ENCODE results near the gene ADCK1.
A peak's percentile ranks its signal among the peaks of the same experiment; 100 is the strongest.

Gene ADCK1

GRCh38 chr14:77838831-77839511 is 39.1 kb downstream of the ADCK1 start:
- Mint-ChIP-seq H3K4me1 (no peaks in the 10 kb centered on the region), H3K9me3 (no peaks in the 10 kb centered on the region), H3K27me3 (no peaks in the 10 kb centered on the region), H3K4me3 (no peak overlapping the region), H3K27ac (no peak overlapping the region), H3K36me3 (peaks cover 39% of the 10 kb centered on the region)
- no peak for ATAC-seq

DNA sequence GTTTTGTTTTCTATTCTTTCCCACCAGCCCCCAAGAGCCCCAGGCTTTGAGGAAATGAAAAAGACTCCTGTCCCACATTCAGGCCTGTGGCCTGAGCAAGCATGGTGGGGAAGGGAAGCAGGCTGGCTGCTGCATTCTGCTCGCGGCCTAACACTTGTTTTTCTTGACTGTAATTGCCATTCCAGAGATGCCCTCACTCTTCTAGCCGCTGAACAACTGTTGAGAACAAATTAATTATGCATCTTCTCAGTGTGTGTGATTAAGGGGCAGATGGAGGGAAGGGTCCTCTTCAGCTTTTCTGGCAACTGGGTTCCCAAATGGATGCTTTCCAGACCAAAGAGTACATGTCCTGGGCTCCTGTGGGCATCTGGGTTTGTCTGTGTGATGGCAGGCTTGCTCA is 43.3 kb downstream of the ADCK1 start:
- no peaks in the 10 kb centered on the region for H3K9me3 Mint-ChIP-seq
- no peak overlapping the region for H3K27ac Mint-ChIP-seq
- no peak overlapping the region for H3K4me3 Mint-ChIP-seq
- peaks cover 23% of the 10 kb centered on the region for H3K36me3 Mint-ChIP-seq
- H3K4me1 Mint-ChIP-seq, result no peaks in the 10 kb centered on the region
- H3K27me3 Mint-ChIP-seq, result no peaks in the 10 kb centered on the region
- ATAC-seq, result no peak

- Mint-ChIP-seq H3K4me1 (no peaks in the 10 kb centered on the region), H3K36me3 (peaks cover 19% of the 10 kb centered on the region), H3K9me3 (no peaks in the 10 kb centered on the region), H3K27ac (no peak overlapping the region), H3K4me3 (no peak overlapping the region), H3K27me3 (no peaks in the 10 kb centered on the region)
- no peak for ATAC-seq
These were observed 43.7 kb downstream of the ADCK1 start for GRCh38 chr14:77843651-77844050.

DNA sequence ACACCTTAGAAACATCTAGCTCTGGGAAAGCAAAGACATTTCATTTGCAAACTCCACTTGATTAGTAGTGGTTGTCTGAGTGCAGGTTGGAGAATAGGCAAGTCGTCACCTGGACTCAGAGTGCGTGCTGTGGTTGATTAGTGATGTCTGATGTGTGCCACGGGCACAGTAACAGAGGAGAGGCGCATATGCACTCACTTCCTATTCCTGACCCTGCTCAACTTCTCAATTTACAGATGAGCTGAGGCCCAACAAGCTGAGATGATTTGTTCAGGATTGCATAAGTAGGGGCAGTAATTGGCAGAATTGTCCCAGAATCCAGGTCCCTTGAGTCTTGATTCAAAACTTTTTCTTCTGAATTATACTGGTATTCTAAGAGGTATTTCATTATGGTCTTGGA is 44.9 kb downstream of the ADCK1 start:
- H3K36me3 Mint-ChIP-seq, result peaks cover 15% of the 10 kb centered on the region
- H3K4me1 Mint-ChIP-seq, result no peaks in the 10 kb centered on the region
- H3K27ac Mint-ChIP-seq, result no peak overlapping the region
- no peak overlapping the region for H3K4me3 Mint-ChIP-seq
- no peak for ATAC-seq
- H3K9me3 Mint-ChIP-seq, result no peaks in the 10 kb centered on the region
- no peaks in the 10 kb centered on the region for H3K27me3 Mint-ChIP-seq

DNA sequence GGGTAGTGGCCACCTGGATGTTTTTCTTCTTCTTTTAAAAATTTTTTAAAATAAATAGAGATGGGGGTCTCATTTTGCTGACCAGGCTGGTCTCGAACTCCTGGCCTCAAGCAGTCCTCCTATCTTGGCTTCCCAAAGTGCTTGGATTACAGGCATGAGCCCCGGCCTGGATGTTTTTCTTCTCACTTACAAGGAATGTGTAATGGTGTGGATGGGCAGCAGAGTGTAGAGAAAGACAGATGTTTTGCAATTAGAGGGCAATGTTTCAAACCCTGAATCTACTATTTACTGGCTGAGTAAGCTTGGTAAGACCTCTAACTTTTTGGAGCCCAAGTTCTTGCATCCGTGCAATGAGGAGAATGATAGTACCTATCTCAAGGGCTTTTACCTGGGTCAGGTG is 48.1 kb downstream of the ADCK1 start:
- Mint-ChIP-seq H3K27me3 (no peaks in the 10 kb centered on the region), H3K27ac (no peak overlapping the region), H3K4me3 (no peak overlapping the region), H3K9me3 (peaks cover 1% of the 10 kb centered on the region), H3K4me1 (no peaks in the 10 kb centered on the region), H3K36me3 (peaks cover 30% of the 10 kb centered on the region)
- no peak for ATAC-seq

DNA sequence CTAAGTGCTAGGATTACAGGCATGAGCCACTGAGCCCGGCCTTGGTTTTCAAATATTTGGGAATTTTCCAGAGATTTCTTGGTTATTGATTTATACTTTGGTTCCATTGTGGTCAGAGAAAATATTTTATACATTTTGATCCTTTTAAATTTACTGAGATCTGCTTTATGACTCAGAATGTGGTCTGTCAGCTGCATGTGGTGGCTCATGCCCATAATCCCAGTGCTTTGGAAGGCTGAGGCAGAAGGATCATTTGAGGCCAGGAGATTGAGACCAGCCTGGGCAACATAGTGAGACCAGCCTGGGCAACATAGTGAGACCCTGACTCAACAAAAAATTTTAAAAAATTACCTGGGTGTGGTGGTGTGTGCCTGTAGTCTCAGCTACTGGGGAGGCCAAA is 49.8 kb downstream of the ADCK1 start:
- H3K27ac Mint-ChIP-seq, result no peak overlapping the region
- peaks cover 40% of the 10 kb centered on the region for H3K36me3 Mint-ChIP-seq
- no peaks in the 10 kb centered on the region for H3K27me3 Mint-ChIP-seq
- no peaks in the 10 kb centered on the region for H3K4me1 Mint-ChIP-seq
- ATAC-seq, result no peak
- H3K4me3 Mint-ChIP-seq, result no peak overlapping the region
- peaks cover 4% of the 10 kb centered on the region for H3K9me3 Mint-ChIP-seq

DNA sequence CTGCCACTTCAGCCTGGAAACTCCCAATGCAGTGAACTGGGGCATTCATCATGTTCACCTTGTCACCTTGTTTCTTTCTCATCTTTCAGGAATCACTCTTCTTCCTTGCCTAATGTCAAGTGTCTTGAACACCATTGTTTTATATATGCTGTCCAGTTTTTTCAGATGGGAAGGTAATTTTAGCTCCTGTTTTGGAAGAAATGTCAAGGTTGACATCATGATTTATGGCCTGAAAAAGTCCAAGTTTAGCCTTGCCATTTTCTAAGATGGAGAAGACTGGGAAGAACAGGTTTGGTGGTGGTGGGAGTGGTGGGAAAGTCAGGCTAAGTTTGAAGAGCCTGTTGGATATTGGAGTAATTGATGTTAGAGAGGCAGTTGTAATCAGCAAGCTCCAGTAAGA is 54.0 kb downstream of the ADCK1 start:
- H3K27me3 Mint-ChIP-seq, result no peaks in the 10 kb centered on the region
- H3K36me3 Mint-ChIP-seq, result peaks cover 34% of the 10 kb centered on the region
- no peak for ATAC-seq
- no peak overlapping the region for H3K27ac Mint-ChIP-seq
- H3K9me3 Mint-ChIP-seq, result peaks cover 4% of the 10 kb centered on the region
- H3K4me1 Mint-ChIP-seq, result no peaks in the 10 kb centered on the region
- H3K4me3 Mint-ChIP-seq, result no peak overlapping the region

- Mint-ChIP-seq H3K27ac (no peak overlapping the region), H3K36me3 (peaks cover 36% of the 10 kb centered on the region), H3K27me3 (no peaks in the 10 kb centered on the region), H3K4me3 (no peak overlapping the region), H3K4me1 (no peaks in the 10 kb centered on the region), H3K9me3 (peaks cover 4% of the 10 kb centered on the region)
- ATAC-seq, result no peak
These were observed 57.0 kb downstream of the ADCK1 start for GRCh38 chr14:77856941-77857340.

- no peaks in the 10 kb centered on the region for H3K4me1 Mint-ChIP-seq
- H3K4me3 Mint-ChIP-seq, result no peak overlapping the region
- no peak for ATAC-seq
- no peaks in the 10 kb centered on the region for H3K27me3 Mint-ChIP-seq
- peaks cover 6% of the 10 kb centered on the region for H3K9me3 Mint-ChIP-seq
- no peak overlapping the region for H3K27ac Mint-ChIP-seq
- H3K36me3 Mint-ChIP-seq, result peaks cover 32% of the 10 kb centered on the region
These were observed 60.1 kb downstream of the ADCK1 start for GRCh38 chr14:77859934-77860570.

DNA sequence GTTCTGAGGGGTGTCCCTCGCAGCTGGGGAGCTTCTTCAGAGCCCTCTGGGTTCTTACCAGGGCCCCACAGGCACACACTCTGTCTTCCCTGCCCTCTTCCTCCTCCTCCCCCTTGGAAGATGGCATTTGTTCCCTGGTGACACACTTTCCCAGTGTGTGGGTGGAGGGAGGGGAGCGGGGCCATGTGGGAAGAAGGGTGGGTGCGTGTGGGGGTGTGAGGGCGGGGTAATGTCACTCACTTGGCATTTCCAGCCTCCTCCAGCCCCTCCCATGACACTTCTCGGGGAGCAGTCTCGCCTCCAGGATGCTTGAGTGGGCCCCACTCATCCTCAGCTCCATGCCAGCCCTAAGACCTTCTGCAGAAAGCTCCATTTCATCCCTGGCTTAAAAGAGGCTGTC is 61.3 kb downstream of the ADCK1 start:
- Mint-ChIP-seq H3K27ac (no peak overlapping the region), H3K4me3 (no peak overlapping the region), H3K9me3 (peaks cover 6% of the 10 kb centered on the region), H3K27me3 (no peaks in the 10 kb centered on the region), H3K4me1 (no peaks in the 10 kb centered on the region), H3K36me3 (peaks cover 41% of the 10 kb centered on the region)
- ATAC-seq, result no peak

- peak; percentile 65 for ATAC-seq
- Mint-ChIP-seq H3K36me3 (peaks cover 51% of the 10 kb centered on the region), H3K9me3 (peaks cover 6% of the 10 kb centered on the region), H3K27ac (no peak overlapping the region), H3K27me3 (no peaks in the 10 kb centered on the region), H3K4me3 (no peak overlapping the region), H3K4me1 (no peaks in the 10 kb centered on the region)
These were observed 62.4 kb downstream of the ADCK1 start for GRCh38 chr14:77862154-77862786.

GRCh38 chr14:77864085-77864484 is 64.2 kb downstream of the ADCK1 start:
- no peak overlapping the region for H3K27ac Mint-ChIP-seq
- no peak overlapping the region for H3K4me3 Mint-ChIP-seq
- H3K4me1 Mint-ChIP-seq, result no peaks in the 10 kb centered on the region
- H3K27me3 Mint-ChIP-seq, result no peaks in the 10 kb centered on the region
- peaks cover 6% of the 10 kb centered on the region for H3K9me3 Mint-ChIP-seq
- H3K36me3 Mint-ChIP-seq, result peaks cover 63% of the 10 kb centered on the region
- no peak for ATAC-seq

GRCh38 chr14:77864580-77864979 is 64.7 kb downstream of the ADCK1 start:
- no peaks in the 10 kb centered on the region for H3K27me3 Mint-ChIP-seq
- peaks cover 63% of the 10 kb centered on the region for H3K36me3 Mint-ChIP-seq
- peaks cover 6% of the 10 kb centered on the region for H3K9me3 Mint-ChIP-seq

GRCh38 chr14:77865455-77865854 is 65.5 kb downstream of the ADCK1 start:
- H3K36me3 Mint-ChIP-seq, result peaks cover 55% of the 10 kb centered on the region
- H3K9me3 Mint-ChIP-seq, result peaks cover 6% of the 10 kb centered on the region
- ATAC-seq, result no peak
- H3K27ac Mint-ChIP-seq, result no peak overlapping the region
- H3K27me3 Mint-ChIP-seq, result no peaks in the 10 kb centered on the region
- no peaks in the 10 kb centered on the region for H3K4me1 Mint-ChIP-seq
- no peak overlapping the region for H3K4me3 Mint-ChIP-seq

More at GRCh38 chr14:77864580-77864979, 64.7 kb downstream of the ADCK1 start:
- Mint-ChIP-seq H3K27ac (no peak overlapping the region), H3K4me3 (no peak overlapping the region), H3K4me1 (no peaks in the 10 kb centered on the region)
- no peak for ATAC-seq

- Mint-ChIP-seq H3K9me3 (peaks cover 6% of the 10 kb centered on the region), H3K4me3 (no peak overlapping the region), H3K27ac (no peak overlapping the region), H3K36me3 (peaks cover 51% of the 10 kb centered on the region), H3K27me3 (no peaks in the 10 kb centered on the region), H3K4me1 (no peaks in the 10 kb centered on the region)
- ATAC-seq, result no peak
These were observed 67.0 kb downstream of the ADCK1 start for GRCh38 chr14:77866932-77867331.

GRCh38 chr14:77867476-77867875 is 67.6 kb downstream of the ADCK1 start:
- Mint-ChIP-seq H3K27me3 (no peaks in the 10 kb centered on the region), H3K27ac (no peak overlapping the region), H3K4me3 (no peak overlapping the region), H3K9me3 (peaks cover 6% of the 10 kb centered on the region), H3K4me1 (no peaks in the 10 kb centered on the region), H3K36me3 (peaks cover 56% of the 10 kb centered on the region)
- ATAC-seq, result no peak

Measured in stimulated activated memory B cell treated with anti-CD40 and anti-IgM and Interleukin-4, amounts not matched to agents 10 μg/mL and 1 μg/mL and 100 μg/mL, for 72 hours (primary cell).